GOT3 (cell line): Measurements from ENCODE around the gene SLC16A5.
A peak's percentile ranks its signal among the peaks of the same experiment; 100 is the strongest.
"Not testable (repeated sequence)": the region's sequence is repeated elsewhere in the genome, so short reads cannot be mapped to it uniquely, and the experiment has no call there.

Experiments used
- DNase-seq: peaks from one replicate; lab custom pipeline; 2025; ENCODE audit warnings: mixed read lengths; lab: John Stamatoyannopoulos, UW

The SLC16A5 gene

DNA sequence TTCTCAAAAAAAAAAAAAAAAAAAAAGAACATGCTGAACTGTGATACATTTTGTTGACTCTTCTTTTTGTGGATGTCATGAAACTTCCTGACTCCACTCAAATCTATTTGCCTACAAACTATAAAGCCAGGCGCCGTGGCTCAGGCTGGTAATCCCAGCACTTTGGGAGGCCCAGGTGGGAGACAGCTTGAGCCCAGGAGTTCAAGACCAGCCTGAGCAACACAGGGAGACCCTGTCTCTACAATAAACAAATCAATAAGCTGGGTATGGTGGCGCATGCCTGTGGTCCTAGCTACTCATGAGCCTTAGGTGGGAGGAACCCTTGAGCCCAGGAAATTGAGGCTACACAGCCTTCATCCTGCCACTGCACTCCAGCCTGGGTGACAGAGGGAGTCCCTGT lies 45.2 kb downstream of the SLC16A5 start:
- DNase-seq = no peak

DNA sequence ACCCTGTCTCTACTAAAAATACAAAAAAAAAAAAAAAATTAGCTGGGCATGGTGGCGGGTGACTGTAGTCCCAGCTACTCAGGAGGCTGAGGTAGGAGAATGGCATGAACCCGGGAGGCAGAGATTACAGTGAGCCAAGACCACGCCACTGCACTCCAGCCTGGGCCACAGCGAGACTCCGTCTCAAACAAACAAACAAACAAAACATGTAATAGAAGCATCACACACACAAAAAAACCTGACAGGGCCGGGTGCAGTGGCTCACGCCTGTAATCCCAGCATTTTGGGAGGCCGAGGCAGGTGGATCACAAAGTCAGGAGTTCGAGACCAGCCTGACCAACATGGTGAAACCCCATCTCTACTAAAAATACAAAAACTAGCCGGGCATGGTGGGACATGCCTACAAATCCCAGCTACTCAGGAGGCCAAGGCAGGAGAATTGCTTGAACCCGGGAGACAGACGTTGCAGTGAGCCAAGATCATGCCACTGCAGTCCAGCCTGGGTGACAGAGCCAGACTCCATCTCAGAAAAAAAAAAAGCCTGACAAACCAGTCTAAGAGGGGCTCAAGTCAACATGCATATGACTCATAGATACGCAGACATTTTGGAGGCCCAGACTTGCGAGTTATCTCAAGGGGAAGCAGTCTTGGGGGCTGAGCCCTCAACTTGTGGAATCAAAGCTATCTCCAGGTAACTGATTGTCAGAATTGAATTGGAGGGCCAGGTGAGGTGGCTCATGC lies 46.0 kb downstream of the SLC16A5 start:
- DNase-seq = not testable (repeated sequence)

DNA sequence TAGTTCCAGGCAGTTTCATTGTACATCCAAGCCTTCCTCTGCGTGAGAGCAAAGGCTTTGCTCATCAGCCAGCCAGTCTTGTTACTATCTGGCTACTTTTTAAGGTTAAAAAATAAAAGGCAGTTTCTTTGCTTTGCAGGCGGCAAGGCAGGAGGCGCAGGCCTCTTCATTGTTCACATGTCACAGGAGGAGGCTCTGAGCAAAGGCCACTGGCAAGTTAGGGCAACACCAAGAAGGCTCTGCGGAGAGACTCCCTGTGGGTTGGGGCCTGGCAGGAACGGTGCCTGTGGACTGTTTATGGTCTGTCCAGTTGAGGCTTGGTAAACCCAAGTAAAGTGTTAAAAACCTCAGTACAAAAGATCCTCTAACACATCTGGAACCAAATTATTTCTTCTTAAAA lies 47.7 kb downstream of the SLC16A5 start:
- no peak for DNase-seq

DNA sequence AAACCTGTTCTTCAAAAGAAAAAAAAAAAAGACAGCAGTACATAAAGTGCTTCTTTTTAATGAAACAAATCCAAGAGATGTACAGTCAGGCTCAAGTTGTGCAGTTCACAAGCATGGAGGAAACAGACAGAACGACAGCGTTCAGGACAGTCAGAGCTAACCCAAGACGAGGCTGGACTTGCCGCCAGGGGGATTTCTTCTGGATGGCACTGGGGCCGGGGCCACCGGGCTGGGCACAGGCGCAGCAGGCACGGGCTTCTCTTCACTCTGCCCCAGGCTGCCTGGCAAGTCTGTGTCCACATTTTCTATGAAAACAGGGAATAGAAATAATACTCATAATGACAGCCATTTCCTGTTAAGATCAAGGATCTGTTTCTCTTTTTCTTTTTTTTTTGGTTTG lies 48.2 kb downstream of the SLC16A5 start:
- DNase-seq = no peak

DNA sequence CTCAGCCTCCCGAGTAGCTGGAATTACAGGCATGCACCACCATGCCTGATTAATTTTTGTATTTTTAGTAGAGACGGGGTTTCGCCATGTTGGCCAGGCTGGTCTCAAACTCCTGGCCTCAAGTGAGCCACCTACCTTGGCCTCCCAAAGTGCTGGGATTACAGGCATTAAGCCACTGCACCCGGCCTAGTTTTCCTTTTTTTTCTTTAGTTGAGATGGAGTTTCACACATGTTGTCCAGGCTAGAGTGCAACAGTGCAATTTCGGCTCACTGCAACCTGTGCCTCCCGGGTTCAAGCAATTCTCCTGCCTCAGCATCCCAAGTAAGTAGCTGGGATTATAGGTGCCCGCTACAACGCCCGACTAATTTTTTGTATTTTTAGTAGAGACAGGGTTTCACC lies 50.0 kb downstream of the SLC16A5 start:
- DNase-seq = not testable (repeated sequence)

DNA sequence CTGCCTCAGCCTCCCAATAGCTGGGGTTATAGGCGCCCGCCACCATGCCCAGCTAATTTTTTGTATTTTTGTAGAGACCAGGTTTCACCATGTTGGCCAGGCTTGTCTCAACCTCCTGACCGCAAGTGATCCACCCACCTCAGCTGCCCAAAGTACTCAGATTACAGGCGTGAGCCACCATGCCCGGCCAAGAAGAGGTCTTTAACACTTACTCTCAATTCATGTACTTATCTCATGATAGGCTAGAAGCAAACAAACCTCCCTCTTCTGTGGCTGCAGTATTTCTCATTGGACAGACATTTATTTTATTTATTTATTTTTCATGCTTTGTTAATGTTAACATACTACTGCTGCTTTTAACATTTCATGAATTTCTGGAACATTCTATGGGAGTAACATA lies 50.8 kb downstream of the SLC16A5 start:
- no peak for DNase-seq

DNA sequence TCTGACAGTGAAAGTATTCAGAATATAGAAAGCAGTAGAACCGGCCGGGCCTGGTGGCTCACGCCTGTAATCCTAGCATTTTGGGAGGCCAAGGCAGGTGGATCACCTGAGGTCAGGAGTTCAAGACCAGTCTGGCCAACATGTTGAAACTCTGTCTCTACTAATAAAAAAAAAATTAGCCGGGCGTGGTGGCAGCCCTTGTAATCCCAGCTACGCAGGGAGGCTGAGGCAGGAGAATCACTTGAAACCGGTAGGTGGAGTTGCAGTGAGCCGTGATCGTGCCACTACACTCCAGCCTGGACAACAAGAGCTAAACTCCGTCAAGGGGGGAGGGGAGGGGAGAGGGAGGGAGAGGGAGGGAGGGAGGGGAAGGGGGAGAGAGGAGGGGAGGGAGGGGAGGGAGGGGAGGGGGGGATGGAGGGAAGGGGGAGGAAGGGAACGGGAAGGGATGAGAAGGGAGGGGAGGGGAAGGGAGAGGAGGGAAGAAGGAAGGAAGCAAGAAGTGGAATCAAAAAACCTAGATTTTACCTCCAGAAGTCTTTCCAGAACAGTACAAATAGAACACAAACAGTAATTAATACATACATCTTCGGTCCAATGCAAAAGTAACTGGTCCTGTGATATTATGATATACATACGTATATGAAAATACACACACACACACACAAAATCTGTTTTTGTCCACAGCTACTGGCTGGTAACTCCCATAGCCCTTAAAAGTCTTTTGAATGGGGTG lies 54.6 kb downstream of the SLC16A5 start:
- no peak for DNase-seq

DNA sequence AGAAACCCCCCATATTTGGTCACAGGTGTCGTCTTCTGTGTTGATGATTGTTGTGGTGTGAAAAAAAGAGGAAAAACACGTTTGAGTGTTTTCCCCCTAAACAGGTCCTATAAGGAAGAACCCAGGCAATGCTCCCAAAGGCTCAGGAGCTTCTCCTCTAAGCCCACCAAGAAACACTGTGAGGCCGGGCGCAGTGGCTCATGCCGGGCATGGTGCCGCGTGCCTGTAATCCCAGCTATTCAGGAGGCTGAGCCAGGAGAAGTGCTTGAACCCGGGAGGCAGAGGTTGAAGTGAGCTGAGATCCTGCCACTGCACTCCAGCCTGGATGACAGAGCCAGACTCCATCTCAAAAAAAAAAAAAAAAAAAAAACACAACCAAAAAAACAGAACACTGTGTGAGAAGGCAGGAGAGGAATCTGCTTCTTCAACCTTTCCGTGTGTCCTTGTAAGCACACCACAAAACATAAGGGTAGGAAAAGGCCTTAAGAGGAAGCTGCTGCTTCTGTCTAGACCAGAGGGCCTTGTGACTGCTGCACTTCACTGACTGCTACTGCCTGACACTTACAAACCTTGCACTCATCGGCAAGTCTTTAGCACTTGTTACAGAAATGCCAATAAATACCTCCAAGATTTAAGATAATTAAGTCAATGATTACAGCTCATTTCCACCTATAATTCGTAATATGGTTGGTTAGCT lies 57.2 kb downstream of the SLC16A5 start:
- no peak for DNase-seq

DNA sequence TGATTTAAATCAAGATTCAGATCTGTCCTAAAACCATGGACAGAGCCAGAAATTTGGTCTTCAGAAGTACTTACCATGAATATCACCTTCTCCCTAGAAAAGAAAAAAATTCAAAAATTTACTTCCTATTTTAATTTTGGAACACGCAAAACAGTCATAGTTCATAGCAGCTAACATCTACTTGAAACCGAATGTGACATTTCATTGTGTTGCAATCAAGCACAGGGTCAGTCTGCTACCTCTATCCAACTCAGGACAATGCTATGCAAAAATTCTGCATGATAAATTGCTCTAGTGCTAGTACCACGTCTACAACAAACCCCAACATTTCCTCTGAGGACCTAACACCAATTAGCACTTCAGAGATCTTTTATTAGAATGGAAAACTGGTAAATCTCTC lies 58.8 kb downstream of the SLC16A5 start:
- DNase-seq = no peak

DNA sequence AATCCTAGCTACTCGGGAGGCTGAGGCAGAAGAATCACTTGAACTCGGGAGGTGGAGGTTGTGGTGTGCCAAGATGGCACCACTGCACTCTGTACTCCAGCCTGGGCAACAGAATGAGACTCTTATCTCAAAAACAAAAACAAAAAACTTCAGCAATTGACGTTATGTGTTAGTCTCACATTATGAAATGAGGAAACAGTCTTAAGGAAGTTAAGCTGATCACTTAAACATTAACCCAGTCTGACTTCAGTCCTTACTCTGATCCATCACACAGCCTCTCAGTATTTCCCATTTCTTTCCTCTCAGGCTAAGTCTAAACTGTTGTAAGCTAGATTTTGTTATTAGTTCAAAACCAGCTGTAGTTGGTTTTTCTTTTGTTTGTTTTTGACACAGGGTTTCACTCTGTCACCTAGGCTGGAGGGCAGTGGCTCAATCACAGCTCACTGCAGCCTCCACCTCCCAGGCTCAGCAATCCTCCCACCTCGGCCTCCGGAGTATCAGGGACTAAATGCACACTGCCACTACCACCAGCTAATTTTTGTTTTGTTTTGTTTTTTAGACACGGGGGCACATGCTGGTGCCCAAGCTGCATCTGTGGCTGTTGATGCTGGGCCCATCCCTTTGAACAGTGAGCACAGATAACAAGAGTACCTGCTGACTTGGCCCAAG lies 60.3 kb downstream of the SLC16A5 start:
- DNase-seq = no peak

DNA sequence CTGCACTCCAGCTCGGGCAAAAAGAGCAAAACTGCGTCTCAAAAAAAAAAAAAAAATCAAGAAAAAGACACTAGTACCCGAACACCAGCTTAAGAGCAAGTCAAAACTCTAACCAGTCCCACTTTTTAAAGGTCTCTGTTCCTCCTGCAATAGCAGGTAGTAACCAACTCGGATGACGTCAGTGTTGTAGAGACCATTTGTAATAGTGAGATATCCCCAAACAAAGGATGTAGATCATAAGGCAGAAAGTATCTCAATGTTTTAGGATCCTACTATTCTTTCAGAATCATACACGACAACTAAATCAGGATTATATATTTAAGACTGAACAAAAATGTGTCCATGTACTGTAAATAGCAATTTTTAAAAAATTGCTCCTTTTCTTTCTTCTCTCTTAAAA lies 64.2 kb downstream of the SLC16A5 start:
- DNase-seq = no peak

DNA sequence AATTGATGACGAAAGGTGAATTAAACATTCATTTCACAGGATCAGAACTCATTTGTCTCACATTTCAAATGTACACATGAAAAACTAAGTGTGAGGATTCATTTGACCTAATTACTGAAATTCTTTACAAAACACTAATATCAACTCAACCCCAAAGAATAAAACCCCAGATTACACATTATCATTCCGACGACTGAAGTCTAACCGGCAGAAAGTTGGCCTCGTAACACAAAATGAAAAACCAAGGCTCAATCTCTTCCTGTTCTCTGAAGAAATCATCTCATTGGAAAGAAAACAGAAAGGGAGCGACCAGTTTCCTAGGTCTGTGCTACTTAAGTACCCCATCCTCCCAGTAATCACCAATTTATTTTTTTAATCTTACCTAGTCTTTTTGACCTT lies 64.8 kb downstream of the SLC16A5 start:
- DNase-seq = no peak

DNA sequence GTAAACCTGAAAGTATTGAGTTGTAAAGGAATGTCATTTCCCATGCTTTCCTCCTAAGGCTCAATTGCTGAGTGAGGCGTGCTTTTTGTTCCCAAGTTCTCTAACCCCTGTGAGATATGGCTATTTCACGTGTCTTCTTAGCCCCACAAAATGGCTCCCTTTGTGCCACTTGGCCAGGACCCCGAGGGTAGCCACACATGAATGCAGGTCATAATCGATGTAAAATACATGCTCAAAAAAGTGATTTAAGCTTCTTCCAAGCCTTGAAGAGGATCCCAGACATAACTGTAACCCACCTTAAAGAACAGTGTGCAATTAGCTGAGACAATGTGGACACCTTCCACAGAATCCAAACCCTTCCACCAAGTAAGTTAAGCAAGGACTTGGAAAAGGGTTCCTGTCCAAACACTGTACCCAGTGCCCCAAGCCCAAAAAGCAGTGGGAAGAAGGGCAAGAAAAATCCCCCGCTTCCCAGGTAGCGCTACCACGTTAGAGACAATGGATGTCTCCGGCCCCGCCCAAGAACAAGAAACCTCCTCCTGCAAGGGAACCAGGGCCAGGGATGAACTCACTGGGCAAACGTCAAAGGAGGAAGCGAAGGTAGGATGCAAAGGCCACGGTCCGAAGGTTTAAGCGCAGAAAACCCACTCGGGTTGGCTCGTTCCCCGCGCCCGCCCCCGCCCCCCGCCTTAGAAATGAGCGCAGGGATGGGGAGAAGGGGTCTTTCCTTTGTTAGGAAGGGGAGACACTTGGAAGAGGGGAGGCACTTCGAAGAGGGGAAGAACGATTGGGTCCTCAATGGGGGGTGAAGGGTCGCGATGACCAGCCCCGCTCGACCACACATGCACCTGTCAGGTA lies 65.4 kb downstream of the SLC16A5 start:
- DNase-seq = no peak

DNA sequence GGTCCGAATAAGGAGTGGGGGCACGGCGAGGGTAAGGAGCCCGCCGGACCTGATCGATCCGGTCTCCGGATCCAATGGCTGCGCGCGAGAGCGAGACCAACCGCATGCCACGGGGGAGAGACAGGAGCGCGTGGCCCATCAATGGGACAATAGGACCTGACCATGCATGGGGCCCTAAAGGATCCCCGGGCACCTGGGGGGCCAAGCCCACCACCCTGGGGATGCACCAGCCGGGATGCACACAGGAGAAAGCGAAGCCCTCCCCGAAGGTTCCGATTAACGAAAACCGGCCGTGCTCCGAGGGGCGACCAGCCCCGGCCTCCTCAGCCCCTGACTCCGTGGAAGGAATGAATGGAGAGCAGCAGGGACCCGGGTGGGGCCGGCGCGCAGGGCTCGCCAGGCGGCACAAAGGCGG lies 66.0 kb downstream of the SLC16A5 start:
- DNase-seq = no peak

DNA sequence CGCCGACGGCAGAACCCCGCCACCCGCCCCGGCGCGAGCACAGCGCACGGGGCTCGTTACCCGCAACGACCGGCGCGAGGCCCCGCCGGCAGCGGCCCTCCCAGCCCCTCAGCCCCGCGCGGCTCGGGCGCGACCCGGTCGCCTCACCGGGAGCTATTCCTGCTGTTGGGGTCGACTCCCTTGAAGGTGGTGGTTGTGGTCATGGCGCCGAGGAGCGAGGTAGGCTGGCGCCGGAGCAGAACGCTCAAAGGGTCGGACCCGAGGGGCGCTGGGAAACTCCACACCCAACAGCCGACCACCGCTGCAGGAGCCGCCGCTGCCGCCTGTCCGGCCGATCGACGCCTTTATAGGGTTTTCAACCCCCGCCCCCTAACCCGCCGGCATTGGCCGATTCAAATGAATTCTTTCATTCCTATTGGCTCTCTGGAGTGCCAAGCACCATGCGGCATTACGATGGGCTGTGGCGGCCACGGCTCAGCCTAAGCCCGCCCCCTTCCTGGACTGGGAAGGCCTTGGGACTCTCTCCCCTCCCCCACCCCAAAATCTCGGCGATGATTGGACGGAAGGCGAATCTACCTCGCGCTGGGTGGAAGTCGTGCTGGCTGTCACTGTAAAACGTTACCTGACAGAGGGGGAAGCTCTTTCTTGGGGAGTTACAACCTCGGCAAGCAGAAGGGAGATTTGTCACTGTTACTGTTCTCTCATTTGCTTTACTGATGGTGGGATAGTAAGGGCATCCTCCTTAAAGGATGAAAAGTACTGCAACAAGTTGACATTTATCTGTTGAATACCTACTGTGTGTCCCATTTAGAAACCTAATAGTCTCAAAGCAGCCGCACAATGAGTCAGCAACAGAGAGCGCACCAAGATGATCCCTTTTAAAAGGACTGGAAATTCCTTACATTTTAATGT lies 66.7 kb downstream of the SLC16A5 start, which contains the start of gene JPT1:
JPT1 (minus strand) TSS at position 318 of the 912 bp plus-strand sequence; CDS start at position 203, 115 bp downstream.
- peak; percentile 88 for DNase-seq

DNA sequence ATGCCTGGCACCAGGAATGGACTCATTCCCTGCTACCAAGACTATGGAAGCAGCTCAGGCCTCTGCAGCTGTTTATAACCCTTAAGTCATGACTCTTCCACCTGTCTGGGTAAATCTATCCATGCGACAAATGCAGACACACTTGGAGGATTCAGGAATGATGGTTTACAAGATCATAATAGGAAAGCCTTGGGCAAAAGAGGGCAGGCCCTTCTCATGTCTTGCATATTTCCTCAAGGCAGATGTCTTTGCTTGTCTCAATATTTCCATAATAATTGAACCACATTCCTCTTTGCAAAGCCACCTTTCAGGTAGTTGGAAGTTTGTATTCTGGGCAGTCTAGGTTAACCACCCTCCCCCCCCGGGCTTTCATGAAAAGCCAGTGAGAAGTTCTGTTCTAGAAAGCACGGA lies 67.4 kb downstream of the SLC16A5 start:
- DNase-seq = no peak
